Measurements from ENCODE around the gene PCDH19.

- no peak for TF ChIP-seq EZH2 (IDR thresholded peaks at IDR 0.05; ENCODE audit: low read depth)
- TF ChIP-seq CTCF (conservative IDR thresholded peaks at IDR 0.05): no peak
These were observed 69.5 kb downstream of the PCDH19 start for GRCh38 chrX:100340491-100341141.
